ENCODE results near the gene PRKCB. TPM values are rescaled to one million over a fixed set of nuclear protein-coding genes. Genes with fewer than 3 reads are reported as not detected.

Gene PRKCB
- polyA plus RNA-seq (ENCODE audit: insufficient read depth in 1 of 5, insufficient read length in 5 of 5, low replicate concordance in 1 of 5) = 10 to 100 TPM; 45.5 to 65.5 (median 56.3) TPM
- long read RNA-seq, donor 1, full-length matches to known transcripts = 13 of 19 reads
- long read RNA-seq, donor 1, partial matches to known transcripts = 6 of 19 reads
- long read RNA-seq, donor 1, other reads (novel, unspliced or antisense) = 0 of 19 reads
- long read RNA-seq, donor 2, full-length matches to known transcripts = 7 of 7 reads
- long read RNA-seq, donor 2, partial matches to known transcripts = 0 of 7 reads
- long read RNA-seq, donor 2, other reads (novel, unspliced or antisense) = 0 of 7 reads
- long read RNA-seq, donor 3, full-length matches to known transcripts = 7 of 60 reads
- long read RNA-seq, donor 3, partial matches to known transcripts = 53 of 60 reads
- long read RNA-seq, donor 3, other reads (novel, unspliced or antisense) = 0 of 60 reads
- long read RNA-seq, donor 4, full-length matches to known transcripts = 8 of 8 reads
- long read RNA-seq, donor 4, partial matches to known transcripts = 0 of 8 reads
- long read RNA-seq, donor 4, other reads (novel, unspliced or antisense) = 0 of 8 reads
- long read RNA-seq, donor 5, full-length matches to known transcripts = 8 of 13 reads
- long read RNA-seq, donor 5, partial matches to known transcripts = 5 of 13 reads
- long read RNA-seq, donor 5, other reads (novel, unspliced or antisense) = 0 of 13 reads
- long read RNA-seq, donor 6, full-length matches to known transcripts = 8 of 13 reads
- long read RNA-seq, donor 6, partial matches to known transcripts = 5 of 13 reads
- long read RNA-seq, donor 6, other reads (novel, unspliced or antisense) = 0 of 13 reads
- long read RNA-seq, donor 7, full-length matches to known transcripts = 16 of 83 reads
- long read RNA-seq, donor 7, partial matches to known transcripts = 67 of 83 reads
- long read RNA-seq, donor 7, other reads (novel, unspliced or antisense) = 0 of 83 reads
- long read RNA-seq, donor 8, full-length matches to known transcripts = 8 of 19 reads
- long read RNA-seq, donor 8, partial matches to known transcripts = 11 of 19 reads
- long read RNA-seq, donor 8, other reads (novel, unspliced or antisense) = 0 of 19 reads

- DNase-seq = peak; percentile 89
Observed at GRCh38 chr16:23835390-23836077, at the start of gene PRKCB. TSS of gene PRKCB (plus strand) at chr16:23835983.

GRCh38 chr16:23786964-23787561 is 48.7 kb upstream of the PRKCB start:
- DNase-seq = no peak

GRCh38 chr16:23788685-23789084 is 47.1 kb upstream of the PRKCB start:
- DNase-seq = no peak

- DNase-seq = no peak
Observed at GRCh38 chr16:23795378-23795777, 40.4 kb upstream of the PRKCB start.

DNA sequence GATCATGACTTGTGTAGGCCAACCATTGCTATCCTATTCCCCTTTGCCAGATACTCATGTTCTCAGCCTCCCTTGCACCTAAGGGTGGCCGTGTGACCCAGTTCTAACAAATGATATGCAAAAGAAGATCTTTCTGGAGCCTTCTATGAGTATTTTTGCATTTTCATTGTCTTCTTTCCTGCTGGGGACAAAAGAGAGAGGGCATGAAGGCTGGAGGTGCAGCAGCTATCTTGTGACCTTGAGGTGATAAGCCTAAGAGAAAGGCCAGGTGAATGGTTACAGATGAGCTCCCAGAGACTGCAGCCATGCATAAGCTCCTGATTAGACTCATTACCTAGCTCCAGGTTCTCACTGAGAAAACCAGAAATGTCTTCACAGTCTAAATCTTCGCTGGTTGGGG is 38.8 kb upstream of the PRKCB start:
- DNase-seq = no peak

DNA sequence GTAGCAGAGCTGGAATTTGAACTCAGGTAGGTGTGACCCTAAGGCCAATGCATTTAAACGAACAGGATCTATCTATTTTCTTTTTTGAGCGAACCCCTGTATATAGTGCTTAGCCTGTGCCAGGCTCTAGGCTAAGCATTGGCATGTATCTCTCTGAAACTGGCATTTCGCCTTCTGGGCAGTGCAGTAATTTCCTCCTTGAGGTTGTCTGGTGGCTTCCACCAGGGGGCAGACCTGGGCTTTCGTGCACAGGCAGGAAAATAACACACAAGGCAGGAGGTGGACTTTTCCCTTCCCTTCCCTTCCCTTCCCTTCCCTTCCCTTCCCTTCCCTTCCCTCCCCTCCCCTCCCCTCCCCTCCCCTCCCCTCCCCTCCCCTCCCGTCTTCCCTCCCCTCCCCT is 34.4 kb upstream of the PRKCB start:
- peak in 1 of 2 donors; percentile 46 for DNase-seq

DNA sequence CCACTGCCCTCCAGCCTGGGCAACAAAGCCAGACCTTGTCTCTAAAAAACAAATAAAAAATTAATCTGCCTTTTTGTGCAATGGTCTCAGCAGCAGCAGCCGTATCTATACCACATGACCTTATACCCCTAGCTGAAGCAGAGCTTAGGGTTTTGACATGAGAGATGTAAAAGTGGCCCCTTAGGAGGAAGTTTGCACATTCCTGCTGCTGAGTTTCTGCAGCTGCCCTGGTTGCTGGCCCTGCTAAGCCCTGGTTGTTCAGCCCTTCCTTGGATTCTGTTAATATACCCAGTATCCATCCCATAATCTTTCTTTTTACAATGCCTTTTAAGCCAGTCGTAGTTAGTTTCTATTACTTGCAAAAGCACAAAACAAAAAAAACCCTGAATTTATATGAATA is 33.0 kb upstream of the PRKCB start:
- DNase-seq = no peak

- DNase-seq = peak in 1 of 2 donors; percentile 44
Observed at GRCh38 chr16:23803591-23804123, 32.1 kb upstream of the PRKCB start.

- DNase-seq = no peak
Observed at GRCh38 chr16:23807028-23807427, 28.8 kb upstream of the PRKCB start.

DNA sequence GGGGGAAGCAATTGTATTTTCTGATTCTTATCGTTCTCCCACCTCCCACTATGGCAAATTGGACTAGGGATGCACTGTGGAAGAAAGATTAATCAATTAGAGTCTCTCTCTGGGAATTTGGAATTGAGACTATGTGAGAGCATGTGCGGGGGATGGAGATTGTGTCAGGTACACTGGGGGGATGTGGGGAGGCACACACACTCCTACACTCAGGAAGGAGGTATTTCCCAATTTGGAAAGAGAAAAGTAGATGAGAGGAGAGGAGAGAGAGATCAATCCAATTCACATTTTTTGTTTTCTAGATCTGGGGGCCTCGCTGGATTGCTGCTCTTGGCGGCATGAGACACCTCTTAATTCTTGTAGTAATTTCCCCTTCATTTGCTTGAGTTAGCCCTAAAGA is 14.3 kb upstream of the PRKCB start:
- no peak for DNase-seq

DNA sequence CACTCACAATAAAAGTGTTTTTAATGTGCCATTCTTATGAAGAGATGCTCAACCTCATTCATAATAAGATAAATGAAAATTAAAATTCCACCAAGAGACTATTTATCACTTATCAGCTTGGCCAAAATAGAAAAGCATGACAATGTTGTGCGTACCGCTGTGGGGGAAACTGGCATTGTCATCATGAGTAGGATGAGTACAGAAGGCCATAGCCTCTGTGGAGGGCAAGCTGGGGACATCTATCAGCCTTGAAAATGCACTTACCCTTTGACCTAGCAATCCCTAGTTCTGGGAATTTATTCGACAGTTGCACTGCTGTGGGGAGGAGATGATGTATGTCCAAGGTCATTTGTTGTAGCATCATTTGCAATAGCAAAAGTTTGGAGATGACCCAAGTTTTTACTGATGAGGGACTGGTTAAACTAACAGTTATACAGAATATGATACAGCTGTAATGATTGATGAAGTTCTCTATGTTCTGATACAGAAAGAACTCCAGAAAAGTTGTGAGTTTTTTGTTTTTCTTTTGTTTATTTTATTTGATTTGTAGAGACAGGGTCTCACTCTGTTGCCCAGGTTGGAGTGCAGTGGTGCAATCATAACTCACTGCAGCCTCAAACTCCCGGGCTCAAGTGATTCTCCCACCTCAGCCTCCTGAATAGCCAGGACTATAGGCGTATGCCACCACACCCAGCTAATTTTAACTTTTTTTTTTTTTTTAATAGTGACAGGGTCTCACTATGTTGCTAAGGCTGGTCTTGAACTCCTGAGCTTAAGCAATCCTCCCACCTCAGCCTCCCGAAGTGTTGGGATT is 13.7 kb upstream of the PRKCB start:
- DNase-seq = no peak

- DNase-seq = no peak
Observed at GRCh38 chr16:23823475-23824384, 12.1 kb upstream of the PRKCB start.

GRCh38 chr16:23824909-23825308 is 10.9 kb upstream of the PRKCB start:
- no peak for DNase-seq

- no peak for DNase-seq
Observed at GRCh38 chr16:23826528-23827045, 9.2 kb upstream of the PRKCB start.

DNA sequence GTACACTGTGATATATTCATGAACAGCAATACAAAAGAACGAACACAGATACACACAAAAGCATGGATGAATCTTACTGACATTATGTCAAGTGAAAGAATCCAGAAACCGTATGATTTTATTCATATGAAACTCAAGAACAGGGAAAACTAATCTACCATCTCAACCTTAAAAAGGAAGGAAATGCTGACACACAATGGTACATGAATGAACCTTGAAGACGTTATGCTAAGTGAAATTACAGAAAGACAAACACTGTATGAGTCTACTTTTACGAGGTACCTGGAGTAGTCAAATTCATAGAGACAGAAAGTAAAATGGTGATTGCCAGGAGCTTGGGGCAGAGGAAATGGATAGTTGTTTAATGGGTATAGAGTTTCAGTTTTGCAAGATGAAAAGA is 8.7 kb upstream of the PRKCB start:
- no peak for DNase-seq

- DNase-seq = no peak
Observed at GRCh38 chr16:23829454-23829853, 6.3 kb upstream of the PRKCB start.

GRCh38 chr16:23830276-23830675 is 5.5 kb upstream of the PRKCB start:
- DNase-seq = no peak

- DNase-seq = no peak
Observed at GRCh38 chr16:23832882-23833281, 2.9 kb upstream of the PRKCB start.

GRCh38 chr16:23833504-23833903 is 2.3 kb upstream of the PRKCB start:
- DNase-seq = no peak

Data from right lung (tissue), 10 donors.